H7 (cell line): Measurements from ENCODE around the gene MICU2. TPM values are rescaled to one million over a fixed set of nuclear protein-coding genes. Genes with fewer than 3 reads are reported as not detected.

ENCODE experiments used
- DNase-seq: peaks from one replicate; pipeline ENCODE4 v3.0.0; 2012
- H3K27me3 ChIP-seq: 2 replicates; pipeline ENCODE4 v1.6.0; 2011; ENCODE audit warnings: mild to moderate bottlenecking, low read length; ENCODE audit not compliant: control insufficient read depth, insufficient read depth
- H3K36me3 ChIP-seq: replicated peaks from 2 replicates; pipeline ENCODE4 v1.5.1; 2011; ENCODE audit warnings: low read length; ENCODE audit not compliant: control insufficient read depth, insufficient read depth
- H3K4me3 ChIP-seq: 2 replicates; pipeline ENCODE4 v1.5.1; 2011; ENCODE audit warnings: low read depth, mild to moderate bottlenecking, control low read depth, low read length, moderate library complexity; ENCODE audit not compliant: insufficient read depth
- total RNA-seq: library from RNA; depleted of rRNA; stranded (reverse); fragments of >200 nt; shearing (Covaris generic); gene quantifications from 2 replicates; pipeline ENCODE4 v1.2.3, GENCODE V29; 2014; rRNA removed

MICU2 gene
- 56.1 and 69.7 TPM in 2 replicates for total RNA-seq

- Histone ChIP-seq H3K4me3 (peak within 1 kb of the TSS; percentile 90), H3K36me3 (no peaks in the 10 kb centered on the region), H3K27me3 (peaks cover 1% of the 10 kb centered on the region; the same call in 1 of the 2 replicates)
- peak; percentile 95 for DNase-seq
Measured at GRCh38 chr13:21603531-21604448, at the start of gene MICU2. Gene MICU2, minus strand, starts transcription at chr13:21604170. Its CDS starts 22 bp downstream, at chr13:21604148.

- no peak for DNase-seq
- no peaks in the 10 kb centered on the region for H3K27me3 ChIP-seq
- H3K36me3 ChIP-seq = no peaks in the 10 kb centered on the region
- no peak overlapping the region for H3K4me3 ChIP-seq
Measured at GRCh38 chr13:21641629-21642028, 37.7 kb upstream of the MICU2 start.

GRCh38 chr13:21639561-21639960 is 35.6 kb upstream of the MICU2 start:
- DNase-seq = no peak
- no peaks in the 10 kb centered on the region for H3K36me3 ChIP-seq

GRCh38 chr13:21638319-21639282 is 34.6 kb upstream of the MICU2 start:
- DNase-seq = peak; percentile 40
- no peaks in the 10 kb centered on the region for H3K36me3 ChIP-seq
- H3K4me3 ChIP-seq = no peak overlapping the region
- H3K27me3 ChIP-seq = no peaks in the 10 kb centered on the region

More at GRCh38 chr13:21639561-21639960, 35.6 kb upstream of the MICU2 start:
- Histone ChIP-seq H3K27me3 (no peaks in the 10 kb centered on the region), H3K4me3 (no peak overlapping the region)

- H3K36me3 ChIP-seq = no peaks in the 10 kb centered on the region
- DNase-seq = no peak
- no peak overlapping the region for H3K4me3 ChIP-seq
- no peaks in the 10 kb centered on the region for H3K27me3 ChIP-seq
Measured at GRCh38 chr13:21637296-21637695, 33.3 kb upstream of the MICU2 start.

GRCh38 chr13:21636656-21637055 is 32.7 kb upstream of the MICU2 start:
- Histone ChIP-seq H3K4me3 (no peak overlapping the region), H3K27me3 (no peaks in the 10 kb centered on the region), H3K36me3 (no peaks in the 10 kb centered on the region)
- no peak for DNase-seq

- no peak overlapping the region for H3K4me3 ChIP-seq
- no peak for DNase-seq
- H3K27me3 ChIP-seq = no peaks in the 10 kb centered on the region
- no peaks in the 10 kb centered on the region for H3K36me3 ChIP-seq
Measured at GRCh38 chr13:21632196-21632595, 28.2 kb upstream of the MICU2 start.

- Histone ChIP-seq H3K36me3 (no peaks in the 10 kb centered on the region), H3K4me3 (no peak overlapping the region), H3K27me3 (no peaks in the 10 kb centered on the region)
- DNase-seq = peak; percentile 62
Measured at GRCh38 chr13:21625366-21625765, 21.4 kb upstream of the MICU2 start.

- Histone ChIP-seq H3K27me3 (no peaks in the 10 kb centered on the region), H3K36me3 (no peaks in the 10 kb centered on the region), H3K4me3 (no peak overlapping the region)
- DNase-seq = no peak
Measured at GRCh38 chr13:21620861-21621260, 16.9 kb upstream of the MICU2 start.

- Histone ChIP-seq H3K4me3 (no peak overlapping the region), H3K36me3 (no peaks in the 10 kb centered on the region), H3K27me3 (no peaks in the 10 kb centered on the region)
- DNase-seq = no peak
Measured at GRCh38 chr13:21619633-21620220, 15.8 kb upstream of the MICU2 start.

GRCh38 chr13:21616880-21617279 is 12.9 kb upstream of the MICU2 start:
- Histone ChIP-seq H3K27me3 (no peaks in the 10 kb centered on the region), H3K4me3 (no peak overlapping the region), H3K36me3 (no peaks in the 10 kb centered on the region)
- DNase-seq = no peak

GRCh38 chr13:21616205-21616866 is 12.4 kb upstream of the MICU2 start:
- H3K4me3 ChIP-seq = no peak overlapping the region
- H3K36me3 ChIP-seq = no peaks in the 10 kb centered on the region

GRCh38 chr13:21615427-21615826 is 11.5 kb upstream of the MICU2 start:
- Histone ChIP-seq H3K27me3 (no peaks in the 10 kb centered on the region), H3K4me3 (no peak overlapping the region), H3K36me3 (no peaks in the 10 kb centered on the region)
- no peak for DNase-seq

More at GRCh38 chr13:21616205-21616866, 12.4 kb upstream of the MICU2 start:
- no peaks in the 10 kb centered on the region for H3K27me3 ChIP-seq
- no peak for DNase-seq

GRCh38 chr13:21613791-21614190 is 9.8 kb upstream of the MICU2 start:
- no peak for DNase-seq
- Histone ChIP-seq H3K27me3 (no peaks in the 10 kb centered on the region), H3K4me3 (no peak overlapping the region), H3K36me3 (no peaks in the 10 kb centered on the region)
